A673 (cell line): ENCODE measurements around the gene TTN.

Experiments
- CTCF ChIP-seq: fragments of 300-800, 200-600 bp; sonication (generic); conservative IDR thresholded peaks from 2 replicates; pipeline ENCODE4 v1.5.1; 2017; ENCODE audit warnings: low read depth, mild to moderate bottlenecking, antibody characterized with exemption, low read length, moderate library complexity, mixed read lengths
- EZH2 ChIP-seq: fragments of 200-600 bp; sonication (generic); IDR thresholded peaks from 2 replicates; pipeline ENCODE4 v1.6.1; 2017; ENCODE audit warnings: borderline replicate concordance, low read depth, mild to moderate bottlenecking, mixed read lengths, antibody characterized with exemption, low read length; ENCODE audit not compliant: poor library complexity, severe bottlenecking

DNA sequence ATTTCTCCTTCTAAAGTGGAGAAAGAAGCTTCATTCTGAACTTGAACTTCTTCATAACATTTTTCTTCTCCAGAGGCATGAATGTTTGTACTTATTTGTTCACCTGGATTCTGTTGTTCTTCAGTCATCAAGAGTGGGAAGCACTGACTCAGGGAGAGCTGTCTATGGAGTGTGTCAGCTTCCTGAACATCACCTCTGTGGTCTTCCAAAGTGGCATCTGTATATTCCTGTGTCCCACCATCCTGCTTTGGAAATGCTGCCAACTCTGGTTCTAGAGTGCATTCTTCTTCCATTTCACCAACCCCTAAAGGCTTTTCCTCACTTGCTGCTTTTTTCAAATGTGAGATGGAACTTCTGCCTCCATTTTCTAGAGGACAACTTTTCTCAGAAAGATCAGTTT, 59.5 kb downstream of the TTN start:
- TF ChIP-seq CTCF (no peak), EZH2 (no peak)
